ENCODE data around the gene CHFR.
"Not testable (repeated sequence)": the region's sequence is repeated elsewhere in the genome, so short reads cannot be mapped to it uniquely, and the experiment has no call there.

Gene CHFR

GRCh38 chr12:132840536-132840935, 46.9 kb downstream of the CHFR start:
- DNase-seq, result no peak

DNA sequence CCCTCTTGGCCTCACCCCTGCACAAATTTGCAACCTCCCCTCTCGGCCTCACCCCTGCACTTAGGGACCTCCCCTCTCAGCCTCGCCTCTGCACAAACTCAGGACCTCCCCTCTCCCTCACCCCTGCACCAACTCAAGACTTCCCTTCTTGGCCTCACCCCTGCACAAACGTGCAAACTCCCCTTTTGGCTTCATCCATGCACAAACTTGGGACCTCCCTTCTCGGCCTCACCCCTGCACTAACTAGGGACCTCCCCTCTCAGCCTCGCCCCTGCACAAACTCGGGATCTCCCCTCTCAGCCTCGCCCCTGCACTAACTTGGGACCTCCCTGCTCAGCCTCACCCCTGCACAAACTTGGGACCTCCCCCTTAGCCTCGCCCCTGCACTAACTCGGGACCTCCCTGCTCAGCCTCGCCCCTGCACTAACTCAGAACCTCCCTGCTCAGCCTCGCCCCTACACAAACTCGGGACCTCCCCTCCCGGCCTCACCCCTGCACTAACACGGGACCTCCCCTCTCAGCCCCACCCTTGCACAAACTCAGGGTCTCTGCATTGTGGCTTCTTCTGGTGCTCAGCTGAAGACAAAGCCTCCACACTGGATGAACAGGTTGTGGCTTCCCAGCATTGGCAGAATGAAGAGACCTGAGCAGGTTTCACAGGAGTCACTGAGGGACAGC, 47.7 kb downstream of the CHFR start:
- no peak for DNase-seq

DNA sequence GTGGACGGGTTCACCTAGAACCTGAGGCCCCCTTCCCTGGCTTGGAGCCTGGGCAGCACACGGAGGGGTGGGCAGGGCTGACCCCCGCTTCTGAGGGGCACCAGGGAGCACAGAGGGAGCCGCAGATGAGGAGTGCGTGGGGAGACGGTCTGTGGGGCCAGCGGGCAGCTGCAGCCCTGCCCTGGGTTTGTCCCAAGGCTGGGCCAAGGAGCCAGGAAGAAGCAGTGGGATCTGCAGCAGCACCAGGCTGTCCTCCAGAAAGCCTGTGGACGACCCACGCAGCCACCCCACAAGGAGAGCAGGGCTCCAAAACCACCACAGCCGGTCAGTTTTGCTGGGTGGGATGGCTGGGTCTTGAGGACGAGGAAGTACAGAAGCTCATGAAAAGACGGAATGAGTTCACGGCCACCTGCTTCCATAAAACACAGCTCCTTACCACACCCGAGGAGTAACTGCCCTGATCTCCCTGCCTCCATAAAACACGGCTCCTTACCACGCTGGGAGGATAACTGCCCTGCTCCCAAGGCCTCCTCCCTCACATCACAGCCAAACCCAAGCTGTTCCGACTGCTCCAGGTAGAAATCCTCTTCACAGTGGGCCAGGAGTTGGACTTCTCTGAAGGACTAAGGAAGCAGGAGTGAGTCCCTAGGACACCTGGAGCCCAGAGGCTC, 48.9 kb downstream of the CHFR start:
- no peak for DNase-seq

- DNase-seq, result no peak
These were observed 49.6 kb downstream of the CHFR start for GRCh38 chr12:132837693-132838409.

- no peak for DNase-seq
These were observed 50.5 kb downstream of the CHFR start for GRCh38 chr12:132836795-132837331.

GRCh38 chr12:132836230-132836629, 51.2 kb downstream of the CHFR start:
- DNase-seq, result not testable (repeated sequence)

GRCh38 chr12:132835076-132836025, 52.1 kb downstream of the CHFR start:
- DNase-seq, result no peak

- DNase-seq, result no peak
These were observed 53.2 kb downstream of the CHFR start for GRCh38 chr12:132834181-132834711.

- no peak for DNase-seq
These were observed 54.1 kb downstream of the CHFR start for GRCh38 chr12:132833341-132833740.

- no peak for DNase-seq
These were observed 55.6 kb downstream of the CHFR start for GRCh38 chr12:132831771-132832170.

GRCh38 chr12:132828706-132829534, 58.5 kb downstream of the CHFR start, which contains the start of gene GOLGA3:
Gene GOLGA3, minus strand, starts transcription at chr12:132828869. Its CDS starts 6,741 bp downstream, at chr12:132822128.
- peak; percentile 91 for DNase-seq

- peak; percentile 55 for DNase-seq
These were observed 59.4 kb downstream of the CHFR start for GRCh38 chr12:132827763-132828703.

GRCh38 chr12:132825861-132826260, 61.5 kb downstream of the CHFR start:
- DNase-seq, result no peak

GRCh38 chr12:132825089-132825488, 62.3 kb downstream of the CHFR start:
- DNase-seq, result no peak

DNA sequence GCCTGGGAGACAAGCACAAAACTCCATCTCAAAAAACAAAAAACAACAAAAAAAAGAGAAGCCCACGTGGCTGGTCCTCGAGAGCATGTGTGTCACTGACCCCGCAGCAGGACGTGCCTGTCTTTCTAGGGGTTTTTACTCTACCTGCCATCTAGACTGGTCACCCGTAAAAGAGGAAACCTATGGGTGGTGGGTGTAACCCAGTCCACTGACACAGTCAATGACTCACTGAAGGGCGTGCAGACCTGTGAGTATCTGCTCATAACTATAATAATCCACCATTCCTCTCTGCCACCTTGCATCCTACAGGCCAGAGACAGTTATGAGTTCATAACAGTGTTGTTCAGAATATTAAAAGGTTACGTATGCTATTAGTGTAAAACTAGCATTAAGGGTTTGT, 63.4 kb downstream of the CHFR start:
- no peak for DNase-seq

- no peak for DNase-seq
These were observed 68.8 kb downstream of the CHFR start for GRCh38 chr12:132818562-132818961.

GRCh38 chr12:132814232-132814631, 73.2 kb downstream of the CHFR start:
- no peak for DNase-seq

DNA sequence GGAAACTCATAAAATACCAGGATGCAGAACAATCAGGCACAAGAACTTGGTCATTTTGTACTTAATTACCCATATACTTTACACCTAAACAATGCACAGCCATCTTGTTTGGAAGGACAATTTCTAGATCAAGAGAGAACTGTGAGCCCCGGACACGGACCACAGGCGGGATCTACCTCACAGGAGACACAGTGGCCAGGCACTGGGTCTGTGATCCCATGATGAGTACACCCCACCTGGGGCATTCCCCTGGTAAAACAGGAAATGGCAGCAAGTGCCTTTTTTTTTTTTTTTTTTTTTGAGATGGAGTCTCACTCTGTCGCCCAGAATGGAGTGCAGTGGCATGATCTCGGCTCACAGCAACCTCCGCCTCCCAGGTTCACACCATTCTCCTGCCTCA, 74.0 kb downstream of the CHFR start:
- DNase-seq, result no peak

DNA sequence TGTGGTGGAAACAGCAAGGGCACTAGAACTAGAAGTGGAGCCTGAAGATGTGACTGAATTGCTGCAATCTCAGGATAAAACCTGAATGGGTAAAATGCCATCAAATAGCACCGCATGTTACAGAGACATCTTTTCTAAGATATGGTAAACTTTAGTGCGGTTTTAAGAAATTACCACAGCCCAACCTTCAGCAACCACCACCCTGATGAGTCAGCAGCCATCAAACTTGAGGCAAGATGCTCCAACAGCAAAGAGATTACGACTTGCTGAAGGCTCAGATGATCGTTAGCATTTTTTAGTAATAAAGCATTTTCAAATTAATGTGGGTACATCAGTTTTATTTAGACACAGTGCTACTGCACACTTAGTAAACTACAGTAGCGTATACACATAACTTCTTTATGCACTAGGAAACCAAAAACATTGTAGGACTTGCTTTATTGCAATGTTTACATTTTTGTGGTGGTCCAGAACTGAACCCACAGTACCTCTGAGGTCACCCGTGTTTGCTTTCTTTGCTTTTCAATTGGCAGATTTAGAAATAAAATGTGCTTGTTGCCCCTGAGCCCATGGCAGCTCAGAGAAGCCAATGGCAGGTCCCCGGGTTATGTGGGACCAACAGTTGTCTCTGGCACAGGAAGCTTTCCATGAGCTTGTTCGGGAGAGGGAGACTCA, 74.6 kb downstream of the CHFR start:
- DNase-seq, result no peak
